ENCODE results near the gene FLACC1. TPM values are rescaled to one million over a fixed set of nuclear protein-coding genes. Genes with fewer than 3 reads are reported as not detected.
"Not testable (repeated sequence)": the region's sequence is repeated elsewhere in the genome, so short reads cannot be mapped to it uniquely, and the experiment has no call there.

FLACC1 gene
- 1.8 and 2.4 TPM in 2 replicates for total RNA-seq
- 1.1 TPM for polyA plus RNA-seq (2012)

- peak; percentile 71 for DNase-seq (ENCODE audit: low read depth)
Measured at GRCh38 chr2:201357221-201357620, at the start of gene FLACC1. Gene FLACC1 (minus strand): TSS chr2:201357345. CDS start chr2:201351404, 5,941 bp downstream.

- peak; percentile 40 for DNase-seq (ENCODE audit: low read depth)
Measured at GRCh38 chr2:201406077-201406662, 49.0 kb upstream of the FLACC1 start.

- DNase-seq (ENCODE audit: low read depth): no peak
Measured at GRCh38 chr2:201404699-201405280, 47.6 kb upstream of the FLACC1 start.

- DNase-seq (ENCODE audit: low read depth): no peak
Measured at GRCh38 chr2:201403880-201404279, 46.7 kb upstream of the FLACC1 start.

GRCh38 chr2:201402651-201403562 is 45.8 kb upstream of the FLACC1 start:
- DNase-seq (ENCODE audit: low read depth): peak; percentile 43

- DNase-seq (ENCODE audit: low read depth): no peak
Measured at GRCh38 chr2:201401815-201402214, 44.7 kb upstream of the FLACC1 start.

GRCh38 chr2:201396595-201396994 is 39.5 kb upstream of the FLACC1 start:
- no peak for DNase-seq (ENCODE audit: low read depth)

GRCh38 chr2:201383136-201383535 is 26.0 kb upstream of the FLACC1 start:
- peak; percentile 30 for DNase-seq (ENCODE audit: low read depth)

- no peak for DNase-seq (ENCODE audit: low read depth)
Measured at GRCh38 chr2:201378496-201379397, 21.6 kb upstream of the FLACC1 start.

GRCh38 chr2:201377218-201377617 is 20.1 kb upstream of the FLACC1 start:
- no peak for DNase-seq (ENCODE audit: low read depth)

- DNase-seq (ENCODE audit: low read depth): no peak
Measured at GRCh38 chr2:201369775-201370174, 12.6 kb upstream of the FLACC1 start.

- not testable (repeated sequence) for DNase-seq (ENCODE audit: low read depth)
Measured at GRCh38 chr2:201369318-201369717, 12.2 kb upstream of the FLACC1 start.

- DNase-seq (ENCODE audit: low read depth): no peak
Measured at GRCh38 chr2:201366146-201366545, 9.0 kb upstream of the FLACC1 start.

- DNase-seq (ENCODE audit: low read depth): no peak
Measured at GRCh38 chr2:201363857-201364560, 6.9 kb upstream of the FLACC1 start.

GRCh38 chr2:201362396-201362795 is 5.3 kb upstream of the FLACC1 start:
- DNase-seq (ENCODE audit: low read depth): no peak

GRCh38 chr2:201361078-201361733 is 4.1 kb upstream of the FLACC1 start:
- no peak for DNase-seq (ENCODE audit: low read depth)

- DNase-seq (ENCODE audit: low read depth): peak; percentile 61
Measured at GRCh38 chr2:201360256-201360655, 3.1 kb upstream of the FLACC1 start.

GRCh38 chr2:201358684-201359083 is 1.5 kb upstream of the FLACC1 start:
- no peak for DNase-seq (ENCODE audit: low read depth)

GRCh38 chr2:201353116-201353515 is 4.0 kb downstream of the FLACC1 start:
- DNase-seq (ENCODE audit: low read depth): no peak

GRCh38 chr2:201350879-201351278 is 6.3 kb downstream of the FLACC1 start:
- no peak for DNase-seq (ENCODE audit: low read depth)

Measured in myocyte (in vitro differentiated cells).